Ishikawa (cell line): ENCODE measurements around the gene POLDIP2.

Source experiments
- CEBPB ChIP-seq: IDR thresholded peaks from 2 replicates; pipeline ENCODE4 v1.6.1; 2012
- CREB1 ChIP-seq: IDR thresholded peaks from 2 replicates; pipeline ENCODE4 v1.6.1; 2012; ENCODE audit warnings: low read depth
- EGR1 ChIP-seq: IDR thresholded peaks from 2 replicates; pipeline ENCODE4 v1.6.1; 2012
- EP300 ChIP-seq: IDR thresholded peaks from 2 replicates; pipeline ENCODE4 v1.6.1; 2012; ENCODE audit warnings: borderline replicate concordance
- FOXM1 ChIP-seq: IDR thresholded peaks from 2 replicates; pipeline ENCODE4 v1.6.1; 2012; ENCODE audit warnings: low read depth, borderline replicate concordance
- NFIC ChIP-seq: IDR thresholded peaks from 2 replicates; pipeline ENCODE4 v1.6.1; 2012
- RAD21 ChIP-seq: IDR thresholded peaks from 2 replicates; pipeline ENCODE4 v1.6.1; 2012; ENCODE audit warnings: low read depth
- TAF1 ChIP-seq: IDR thresholded peaks from 2 replicates; pipeline ENCODE4 v1.6.1; 2012; ENCODE audit warnings: low read depth, mild to moderate bottlenecking
- TCF12 ChIP-seq: IDR thresholded peaks from 2 replicates; pipeline ENCODE4 v1.6.1; 2012; ENCODE audit warnings: low read depth
- TEAD4 ChIP-seq: IDR thresholded peaks from 2 replicates; pipeline ENCODE4 v1.6.1; 2012
- YY1 ChIP-seq: IDR thresholded peaks from 2 replicates; pipeline ENCODE4 v1.6.1; 2012; ENCODE audit warnings: low read depth
- ZBTB7A ChIP-seq: IDR thresholded peaks from 2 replicates; pipeline ENCODE4 v1.6.1; 2012; ENCODE audit warnings: low read depth
- TF ChIP-seq, protein P1 (sequence below): IDR thresholded peaks from 2 replicates; pipeline ENCODE4 v1.6.1; 2012
- TF ChIP-seq, protein P2 (sequence below): IDR thresholded peaks from 2 replicates; pipeline ENCODE4 v1.6.1; 2012
- TF ChIP-seq, protein P3 (sequence below): IDR thresholded peaks from 2 replicates; pipeline ENCODE4 v1.6.1; 2012; ENCODE audit warnings: low read depth, mild to moderate bottlenecking

POLDIP2 gene

DNA sequence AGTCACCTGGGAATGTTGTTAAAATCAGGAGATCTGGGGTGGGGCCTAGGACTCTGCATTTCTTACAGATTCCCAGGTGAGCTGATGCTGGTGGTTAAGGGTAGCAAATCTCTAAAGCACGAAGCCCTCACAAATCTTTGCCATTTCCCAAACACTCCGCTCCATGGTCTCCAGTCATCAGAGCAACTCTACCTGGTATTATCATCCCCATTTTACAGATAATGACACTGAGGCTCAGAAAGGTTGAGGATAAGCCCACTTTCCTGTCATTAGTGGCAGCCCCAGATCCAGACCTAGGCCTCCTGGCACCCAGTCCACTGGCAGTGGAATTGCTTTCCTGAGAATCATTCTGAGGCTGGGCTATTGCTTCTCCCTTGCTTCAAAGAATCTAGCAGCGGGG, 39.9 kb upstream of the POLDIP2 start:
- TF ChIP-seq EGR1 (no peak), CEBPB (no peak), TEAD4 (no peak), YY1 (no peak), TAF1 (no peak), EP300 (no peak), FOXM1 (no peak), ZBTB7A (no peak), NFIC (no peak), RAD21 (no peak), CREB1 (no peak)
- TF ChIP-seq, protein P1, sequence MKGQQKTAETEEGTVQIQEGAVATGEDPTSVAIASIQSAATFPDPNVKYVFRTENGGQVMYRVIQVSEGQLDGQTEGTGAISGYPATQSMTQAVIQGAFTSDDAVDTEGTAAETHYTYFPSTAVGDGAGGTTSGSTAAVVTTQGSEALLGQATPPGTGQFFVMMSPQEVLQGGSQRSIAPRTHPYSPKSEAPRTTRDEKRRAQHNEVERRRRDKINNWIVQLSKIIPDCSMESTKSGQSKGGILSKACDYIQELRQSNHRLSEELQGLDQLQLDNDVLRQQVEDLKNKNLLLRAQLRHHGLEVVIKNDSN, result no peak
- TF ChIP-seq, protein P2, sequence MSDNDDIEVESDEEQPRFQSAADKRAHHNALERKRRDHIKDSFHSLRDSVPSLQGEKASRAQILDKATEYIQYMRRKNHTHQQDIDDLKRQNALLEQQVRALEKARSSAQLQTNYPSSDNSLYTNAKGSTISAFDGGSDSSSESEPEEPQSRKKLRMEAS, result no peak
- TF ChIP-seq, protein P3, sequence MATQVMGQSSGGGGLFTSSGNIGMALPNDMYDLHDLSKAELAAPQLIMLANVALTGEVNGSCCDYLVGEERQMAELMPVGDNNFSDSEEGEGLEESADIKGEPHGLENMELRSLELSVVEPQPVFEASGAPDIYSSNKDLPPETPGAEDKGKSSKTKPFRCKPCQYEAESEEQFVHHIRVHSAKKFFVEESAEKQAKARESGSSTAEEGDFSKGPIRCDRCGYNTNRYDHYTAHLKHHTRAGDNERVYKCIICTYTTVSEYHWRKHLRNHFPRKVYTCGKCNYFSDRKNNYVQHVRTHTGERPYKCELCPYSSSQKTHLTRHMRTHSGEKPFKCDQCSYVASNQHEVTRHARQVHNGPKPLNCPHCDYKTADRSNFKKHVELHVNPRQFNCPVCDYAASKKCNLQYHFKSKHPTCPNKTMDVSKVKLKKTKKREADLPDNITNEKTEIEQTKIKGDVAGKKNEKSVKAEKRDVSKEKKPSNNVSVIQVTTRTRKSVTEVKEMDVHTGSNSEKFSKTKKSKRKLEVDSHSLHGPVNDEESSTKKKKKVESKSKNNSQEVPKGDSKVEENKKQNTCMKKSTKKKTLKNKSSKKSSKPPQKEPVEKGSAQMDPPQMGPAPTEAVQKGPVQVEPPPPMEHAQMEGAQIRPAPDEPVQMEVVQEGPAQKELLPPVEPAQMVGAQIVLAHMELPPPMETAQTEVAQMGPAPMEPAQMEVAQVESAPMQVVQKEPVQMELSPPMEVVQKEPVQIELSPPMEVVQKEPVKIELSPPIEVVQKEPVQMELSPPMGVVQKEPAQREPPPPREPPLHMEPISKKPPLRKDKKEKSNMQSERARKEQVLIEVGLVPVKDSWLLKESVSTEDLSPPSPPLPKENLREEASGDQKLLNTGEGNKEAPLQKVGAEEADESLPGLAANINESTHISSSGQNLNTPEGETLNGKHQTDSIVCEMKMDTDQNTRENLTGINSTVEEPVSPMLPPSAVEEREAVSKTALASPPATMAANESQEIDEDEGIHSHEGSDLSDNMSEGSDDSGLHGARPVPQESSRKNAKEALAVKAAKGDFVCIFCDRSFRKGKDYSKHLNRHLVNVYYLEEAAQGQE, result no peak

DNA sequence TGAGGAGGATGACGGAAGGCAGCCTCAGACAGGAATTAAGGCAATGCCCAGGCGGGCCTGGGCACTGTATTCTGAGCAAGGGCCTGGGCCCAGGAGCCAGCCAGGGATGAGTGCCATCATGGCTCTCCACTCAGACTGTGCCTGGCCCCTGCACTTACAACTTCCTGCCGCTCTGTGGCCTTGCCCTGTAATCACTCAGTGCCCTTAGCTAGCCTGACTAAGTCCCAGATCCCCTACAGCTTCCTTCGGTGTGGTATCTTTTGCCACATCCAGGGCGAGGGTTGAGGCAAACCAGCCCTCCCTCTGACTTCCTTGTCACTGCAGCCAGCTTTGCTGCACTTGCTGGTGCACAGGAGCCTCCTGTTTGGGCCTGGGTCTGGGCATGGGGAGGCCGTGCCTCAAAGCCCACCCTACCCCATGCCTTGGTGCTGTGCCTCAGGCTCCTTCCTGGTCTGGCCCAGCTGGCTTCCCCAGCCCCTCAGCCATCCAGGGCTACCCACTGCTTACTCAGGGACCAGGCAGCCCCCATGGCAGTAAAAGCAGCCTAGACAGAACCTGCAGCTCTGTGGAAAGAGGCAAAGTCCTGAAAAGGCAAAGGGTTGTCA, 39.4 kb upstream of the POLDIP2 start:
- TF ChIP-seq, protein P3, result no peak
- no peak for TF ChIP-seq CEBPB
- TF ChIP-seq, protein P1, result no peak
- no peak for TF ChIP-seq FOXM1
- TF ChIP-seq, protein P2, result no peak
- no peak for TF ChIP-seq TAF1
- TF ChIP-seq EP300, result no peak
- TF ChIP-seq ZBTB7A, result no peak
- no peak for TF ChIP-seq YY1
- TF ChIP-seq CREB1, result no peak
- no peak for TF ChIP-seq EGR1
- no peak for TF ChIP-seq TCF12
- TF ChIP-seq TEAD4, result no peak
- TF ChIP-seq NFIC, result no peak
- TF ChIP-seq RAD21, result no peak

DNA sequence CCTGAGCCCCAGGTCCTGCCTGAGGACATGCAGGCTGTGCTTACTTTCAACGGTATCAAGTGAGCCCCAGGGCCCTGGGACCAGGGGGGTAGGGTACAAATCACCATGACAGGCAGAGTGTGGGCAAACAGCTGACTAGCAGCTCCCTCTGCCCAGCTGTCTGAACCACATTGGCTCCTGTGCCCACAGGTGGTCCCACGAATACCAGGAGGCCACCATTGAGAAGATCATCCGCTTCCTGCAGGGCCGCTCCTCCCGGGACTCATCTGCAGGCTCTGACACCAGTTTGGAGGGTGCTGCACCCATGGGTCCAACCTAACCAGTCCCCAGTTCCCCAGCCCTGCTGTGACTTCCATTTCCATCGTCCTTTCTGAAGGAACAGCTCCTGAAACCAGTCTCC, 38.6 kb upstream of the POLDIP2 start:
- TF ChIP-seq, protein P2, result no peak
- TF ChIP-seq, protein P1, result no peak
- no peak for TF ChIP-seq EGR1
- TF ChIP-seq CEBPB, result no peak
- TF ChIP-seq YY1, result no peak
- no peak for TF ChIP-seq RAD21
- no peak for TF ChIP-seq CREB1
- TF ChIP-seq TAF1, result no peak
- TF ChIP-seq NFIC, result no peak
- TF ChIP-seq ZBTB7A, result no peak
- TF ChIP-seq EP300, result no peak

DNA sequence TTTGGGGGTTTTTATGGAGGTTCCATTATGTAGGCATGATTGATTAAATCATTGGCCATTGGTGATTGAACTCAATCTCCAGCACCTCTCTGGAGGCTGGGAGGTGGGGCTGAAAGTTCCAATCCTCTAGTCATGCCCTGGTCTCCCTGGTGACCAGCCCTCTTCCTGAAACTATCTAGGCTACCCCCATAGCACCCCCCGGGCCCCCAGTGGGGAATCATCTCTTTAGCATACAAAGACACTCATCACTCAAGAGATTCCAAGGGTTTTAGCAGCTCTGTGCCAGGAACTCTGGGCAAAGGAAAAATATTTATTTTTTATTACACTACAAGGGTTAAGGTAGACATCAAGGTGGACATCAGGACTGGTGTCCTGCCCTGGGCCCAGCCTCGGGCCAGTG, 38.1 kb upstream of the POLDIP2 start:
- TF ChIP-seq TEAD4 (no peak), EP300 (no peak), CREB1 (no peak), TAF1 (no peak), RAD21 (no peak), YY1 (no peak), EGR1 (no peak)
- TF ChIP-seq, protein P1, result no peak
